HepG2 (cell line): Measurements from ENCODE around the gene PRDX2. TPM values are rescaled to one million over a fixed set of nuclear protein-coding genes. Genes with fewer than 3 reads are reported as not detected.

ENCODE experiments used
- CBX1 ChIP-seq: IDR thresholded peaks from one replicate; pipeline ENCODE4 v1.6.1; 2016; ENCODE audit warnings: antibody characterized with exemption, low read depth
- HDAC1 ChIP-seq: sonication (generic); formaldehyde crosslinking; IDR thresholded peaks from 2 replicates; pipeline ENCODE4 v1.5.1; 2020; ENCODE audit warnings: mild to moderate bottlenecking, missing genetic modification reagents
- HIVEP1 ChIP-seq: sonication (generic); formaldehyde crosslinking; IDR thresholded peaks from 2 replicates; pipeline ENCODE4 v1.4.0; 2020; ENCODE audit warnings: mild to moderate bottlenecking, missing genetic modification reagents
- KDM6A ChIP-seq: IDR thresholded peaks from 2 replicates; pipeline ENCODE4 v1.6.1; 2016; ENCODE audit warnings: low read depth
- KMT2A ChIP-seq: sonication (generic); formaldehyde crosslinking; IDR thresholded peaks from 2 replicates; pipeline ENCODE4 v1.4.0; 2020; ENCODE audit warnings: missing genetic modification reagents
- MIER3 ChIP-seq: IDR thresholded peaks from 2 replicates; pipeline ENCODE4 v1.6.1; 2016; ENCODE audit warnings: missing compliant biosample characterization, borderline replicate concordance
- NFYB ChIP-seq: sonication (generic); formaldehyde crosslinking; IDR thresholded peaks from 2 replicates; pipeline ENCODE4 v1.4.0; 2020; ENCODE audit warnings: missing genetic modification reagents
- TBL1XR1 ChIP-seq: fragments of 150-350 bp; IDR thresholded peaks from 2 replicates; pipeline ENCODE4 v1.6.1; 2014; ENCODE audit warnings: borderline replicate concordance, low read length; ENCODE audit not compliant: partially characterized antibody
- ZFP82 ChIP-seq: sonication (generic); formaldehyde crosslinking; IDR thresholded peaks from 2 replicates; pipeline ENCODE4 v1.5.1; 2020; ENCODE audit warnings: mild to moderate bottlenecking, missing genetic modification reagents, borderline replicate concordance
- ZNF468 ChIP-seq: sonication (generic); formaldehyde crosslinking; IDR thresholded peaks from 2 replicates; pipeline ENCODE4 v1.8.0; 2022; ENCODE audit warnings: mild to moderate bottlenecking, moderate library complexity, missing genetic modification reagents
- ZNF549 ChIP-seq: sonication (generic); formaldehyde crosslinking; IDR thresholded peaks from 2 replicates; pipeline ENCODE4 v1.5.0; 2020; ENCODE audit warnings: missing genetic modification reagents
- ZNF614 ChIP-seq: IDR thresholded peaks from 2 replicates; pipeline ENCODE4 v1.6.1; 2018; ENCODE audit warnings: missing biosample characterization, missing genetic modification reagents, inconsistent platforms, borderline replicate concordance
- ZNF619 ChIP-seq: sonication (generic); formaldehyde crosslinking; IDR thresholded peaks from 2 replicates; pipeline ENCODE4 v1.4.0; 2020; ENCODE audit warnings: mild to moderate bottlenecking, missing genetic modification reagents
- ZNF652 ChIP-seq: IDR thresholded peaks from 2 replicates; pipeline ENCODE4 v1.6.1; 2016; ENCODE audit warnings: low read depth, borderline replicate concordance
- ZNF678 ChIP-seq: sonication (generic); formaldehyde crosslinking; IDR thresholded peaks from 2 replicates; pipeline ENCODE4 v1.4.0; 2020; ENCODE audit warnings: mild to moderate bottlenecking, missing genetic modification reagents
- ZNF788 ChIP-seq: sonication (generic); formaldehyde crosslinking; IDR thresholded peaks from 2 replicates; pipeline ENCODE4 v1.5.0; 2020; ENCODE audit warnings: mild to moderate bottlenecking, missing genetic modification reagents, borderline replicate concordance
- ZNF883 ChIP-seq: sonication (generic); formaldehyde crosslinking; IDR thresholded peaks from 2 replicates; pipeline ENCODE4 v1.5.1; 2020; ENCODE audit warnings: mild to moderate bottlenecking, missing genetic modification reagents; ENCODE audit errors: not compliant biosample characterization
- polyA plus RNA-seq, 8 experiments: library from polyadenylated mRNA; depleted of rRNA in 3 of 8; stranded (reverse) in 7 of 8; unstranded in 1 of 8; fragments of >200 nt; fragmentation: Illumina TruSeq in 4 of 8; extraction: Trizol in 4 of 8; gene quantifications; 2 replicates each; pipeline versions ENCODE4 v1.2.1 to v1.2.3, GENCODE V29; 2011 to 2016; ENCODE audit warnings: low read depth in 4 of 8, missing spikeins in 1 of 8, mixed read lengths in 1 of 8; ENCODE audit not compliant: insufficient read depth in 1 of 8
- total RNA-seq, 5 experiments: library from RNA; depleted of rRNA; stranded (reverse); fragments of >200 nt; fragmentation: Illumina TruSeq; extraction: Trizol; gene quantifications; 2 replicates each; pipeline ENCODE4 v1.2.3, GENCODE V29; 2016; ENCODE audit warnings: low read depth in 1 of 5
- TF ChIP-seq, protein P1 (sequence below), 2 experiments: IDR thresholded peaks; 2 replicates each; pipeline ENCODE4 v1.6.1; 2011 to 2012; ENCODE audit warnings: low read length in 2 of 2, borderline replicate concordance in 1 of 2, low read depth in 1 of 2, mild to moderate bottlenecking in 1 of 2, moderate library complexity in 1 of 2
- TF ChIP-seq, protein P2 (sequence below): sonication (generic); formaldehyde crosslinking; IDR thresholded peaks from 2 replicates; pipeline ENCODE4 v1.5.0; 2020; ENCODE audit warnings: mild to moderate bottlenecking, low read depth, missing genetic modification reagents, borderline replicate concordance
- TF ChIP-seq, protein P3 (sequence below): IDR thresholded peaks from 2 replicates; pipeline ENCODE4 v1.6.1; 2016; ENCODE audit warnings: control low read depth
- TF ChIP-seq, protein P4 (sequence below): sonication (generic); formaldehyde crosslinking; IDR thresholded peaks from 2 replicates; pipeline ENCODE4 v1.5.0; 2020; ENCODE audit warnings: mild to moderate bottlenecking, missing genetic modification reagents

PRDX2 gene
- total and polyA plus RNA-seq, 2 of the 13 experiments (the other 11 are each of a cell fraction or from before 2014, with no cell fraction given) = 218 to 381 TPM

DNA sequence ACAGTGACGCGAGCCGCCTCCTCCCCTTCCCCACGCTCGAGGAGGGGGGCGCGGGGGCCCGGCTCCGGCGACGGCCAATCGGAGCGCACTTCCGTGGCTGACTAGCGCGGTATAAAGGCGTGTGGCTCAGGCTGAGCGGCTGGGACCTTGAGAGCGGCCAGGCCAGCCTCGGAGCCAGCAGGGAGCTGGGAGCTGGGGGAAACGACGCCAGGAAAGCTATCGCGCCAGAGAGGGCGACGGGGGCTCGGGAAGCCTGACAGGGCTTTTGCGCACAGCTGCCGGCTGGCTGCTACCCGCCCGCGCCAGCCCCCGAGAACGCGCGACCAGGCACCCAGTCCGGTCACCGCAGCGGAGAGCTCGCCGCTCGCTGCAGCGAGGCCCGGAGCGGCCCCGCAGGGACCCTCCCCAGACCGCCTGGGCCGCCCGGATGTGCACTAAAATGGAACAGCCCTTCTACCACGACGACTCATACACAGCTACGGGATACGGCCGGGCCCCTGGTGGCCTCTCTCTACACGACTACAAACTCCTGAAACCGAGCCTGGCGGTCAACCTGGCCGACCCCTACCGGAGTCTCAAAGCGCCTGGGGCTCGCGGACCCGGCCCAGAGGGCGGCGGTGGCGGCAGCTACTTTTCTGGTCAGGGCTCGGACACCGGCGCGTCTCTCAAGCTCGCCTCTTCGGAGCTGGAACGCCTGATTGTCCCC is 10.1 kb downstream of the PRDX2 start, which contains the start of gene JUNB (continued):
- TF ChIP-seq, protein P1, sequence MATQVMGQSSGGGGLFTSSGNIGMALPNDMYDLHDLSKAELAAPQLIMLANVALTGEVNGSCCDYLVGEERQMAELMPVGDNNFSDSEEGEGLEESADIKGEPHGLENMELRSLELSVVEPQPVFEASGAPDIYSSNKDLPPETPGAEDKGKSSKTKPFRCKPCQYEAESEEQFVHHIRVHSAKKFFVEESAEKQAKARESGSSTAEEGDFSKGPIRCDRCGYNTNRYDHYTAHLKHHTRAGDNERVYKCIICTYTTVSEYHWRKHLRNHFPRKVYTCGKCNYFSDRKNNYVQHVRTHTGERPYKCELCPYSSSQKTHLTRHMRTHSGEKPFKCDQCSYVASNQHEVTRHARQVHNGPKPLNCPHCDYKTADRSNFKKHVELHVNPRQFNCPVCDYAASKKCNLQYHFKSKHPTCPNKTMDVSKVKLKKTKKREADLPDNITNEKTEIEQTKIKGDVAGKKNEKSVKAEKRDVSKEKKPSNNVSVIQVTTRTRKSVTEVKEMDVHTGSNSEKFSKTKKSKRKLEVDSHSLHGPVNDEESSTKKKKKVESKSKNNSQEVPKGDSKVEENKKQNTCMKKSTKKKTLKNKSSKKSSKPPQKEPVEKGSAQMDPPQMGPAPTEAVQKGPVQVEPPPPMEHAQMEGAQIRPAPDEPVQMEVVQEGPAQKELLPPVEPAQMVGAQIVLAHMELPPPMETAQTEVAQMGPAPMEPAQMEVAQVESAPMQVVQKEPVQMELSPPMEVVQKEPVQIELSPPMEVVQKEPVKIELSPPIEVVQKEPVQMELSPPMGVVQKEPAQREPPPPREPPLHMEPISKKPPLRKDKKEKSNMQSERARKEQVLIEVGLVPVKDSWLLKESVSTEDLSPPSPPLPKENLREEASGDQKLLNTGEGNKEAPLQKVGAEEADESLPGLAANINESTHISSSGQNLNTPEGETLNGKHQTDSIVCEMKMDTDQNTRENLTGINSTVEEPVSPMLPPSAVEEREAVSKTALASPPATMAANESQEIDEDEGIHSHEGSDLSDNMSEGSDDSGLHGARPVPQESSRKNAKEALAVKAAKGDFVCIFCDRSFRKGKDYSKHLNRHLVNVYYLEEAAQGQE (IDR thresholded peaks at IDR 0.05; ENCODE audit: borderline replicate concordance in 1 of 2, low read depth in 1 of 2, low read length in 2 of 2) = peak in 1 of 2 experiments; percentile 76; a peak in 1 of 4 replicates
- peak; percentile 52; the same call in 1 of the 2 replicates for TF ChIP-seq ZNF619 (CRISPR knock-in tag)
- peak; percentile 88; the same call in 1 of the 2 replicates for TF ChIP-seq ZNF788
- TF ChIP-seq ZFP82 = no peak; the same call in 1 of the 2 replicates
- TF ChIP-seq CBX1 = peak; percentile 98
- no peak for TF ChIP-seq ZNF549
- TF ChIP-seq, protein P2, sequence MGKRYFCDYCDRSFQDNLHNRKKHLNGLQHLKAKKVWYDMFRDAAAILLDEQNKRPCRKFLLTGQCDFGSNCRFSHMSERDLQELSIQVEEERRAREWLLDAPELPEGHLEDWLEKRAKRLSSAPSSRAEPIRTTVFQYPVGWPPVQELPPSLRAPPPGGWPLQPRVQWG (CRISPR knock-in tag) = no peak
- peak; percentile 79 for TF ChIP-seq NFYB (CRISPR knock-in tag)
- peak; percentile 74 for TF ChIP-seq TBL1XR1
- no peak for TF ChIP-seq ZNF678 (CRISPR knock-in tag)
- TF ChIP-seq, protein P3, sequence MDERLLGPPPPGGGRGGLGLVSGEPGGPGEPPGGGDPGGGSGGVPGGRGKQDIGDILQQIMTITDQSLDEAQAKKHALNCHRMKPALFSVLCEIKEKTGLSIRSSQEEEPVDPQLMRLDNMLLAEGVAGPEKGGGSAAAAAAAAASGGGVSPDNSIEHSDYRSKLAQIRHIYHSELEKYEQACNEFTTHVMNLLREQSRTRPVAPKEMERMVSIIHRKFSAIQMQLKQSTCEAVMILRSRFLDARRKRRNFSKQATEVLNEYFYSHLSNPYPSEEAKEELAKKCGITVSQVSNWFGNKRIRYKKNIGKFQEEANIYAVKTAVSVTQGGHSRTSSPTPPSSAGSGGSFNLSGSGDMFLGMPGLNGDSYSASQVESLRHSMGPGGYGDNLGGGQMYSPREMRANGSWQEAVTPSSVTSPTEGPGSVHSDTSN = peak; percentile 62
- TF ChIP-seq, protein P4, sequence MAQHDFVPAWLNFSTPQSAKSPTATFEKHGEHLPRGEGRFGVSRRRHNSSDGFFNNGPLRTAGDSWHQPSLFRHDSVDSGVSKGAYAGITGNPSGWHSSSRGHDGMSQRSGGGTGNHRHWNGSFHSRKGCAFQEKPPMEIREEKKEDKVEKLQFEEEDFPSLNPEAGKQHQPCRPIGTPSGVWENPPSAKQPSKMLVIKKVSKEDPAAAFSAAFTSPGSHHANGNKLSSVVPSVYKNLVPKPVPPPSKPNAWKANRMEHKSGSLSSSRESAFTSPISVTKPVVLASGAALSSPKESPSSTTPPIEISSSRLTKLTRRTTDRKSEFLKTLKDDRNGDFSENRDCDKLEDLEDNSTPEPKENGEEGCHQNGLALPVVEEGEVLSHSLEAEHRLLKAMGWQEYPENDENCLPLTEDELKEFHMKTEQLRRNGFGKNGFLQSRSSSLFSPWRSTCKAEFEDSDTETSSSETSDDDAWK (CRISPR knock-in tag) = no peak
- peak; percentile 93 for TF ChIP-seq ZNF614 (CRISPR knock-in tag)
- TF ChIP-seq KMT2A = peak; percentile 50
- TF ChIP-seq KDM6A = 0 out of 2 replicates have a peak, but pooled peaks have one; percentile 28
- peak; percentile 98 for TF ChIP-seq HDAC1 (CRISPR knock-in tag)
- TF ChIP-seq ZNF883 (CRISPR knock-in tag) = peak; percentile 87
- no peak for TF ChIP-seq ZNF468 (CRISPR knock-in tag)
- TF ChIP-seq HIVEP1 (CRISPR knock-in tag) = peak; percentile 98
- peak; percentile 79; the same call in 1 of the 2 replicates for TF ChIP-seq MIER3 (CRISPR knock-in tag)
- no peak for TF ChIP-seq ZNF652
